ENCODE results near the gene SUV39H2.
"Not testable (repeated sequence)": the region's sequence is repeated elsewhere in the genome, so short reads cannot be mapped to it uniquely, and the experiment has no call there.

The SUV39H2 gene

DNA sequence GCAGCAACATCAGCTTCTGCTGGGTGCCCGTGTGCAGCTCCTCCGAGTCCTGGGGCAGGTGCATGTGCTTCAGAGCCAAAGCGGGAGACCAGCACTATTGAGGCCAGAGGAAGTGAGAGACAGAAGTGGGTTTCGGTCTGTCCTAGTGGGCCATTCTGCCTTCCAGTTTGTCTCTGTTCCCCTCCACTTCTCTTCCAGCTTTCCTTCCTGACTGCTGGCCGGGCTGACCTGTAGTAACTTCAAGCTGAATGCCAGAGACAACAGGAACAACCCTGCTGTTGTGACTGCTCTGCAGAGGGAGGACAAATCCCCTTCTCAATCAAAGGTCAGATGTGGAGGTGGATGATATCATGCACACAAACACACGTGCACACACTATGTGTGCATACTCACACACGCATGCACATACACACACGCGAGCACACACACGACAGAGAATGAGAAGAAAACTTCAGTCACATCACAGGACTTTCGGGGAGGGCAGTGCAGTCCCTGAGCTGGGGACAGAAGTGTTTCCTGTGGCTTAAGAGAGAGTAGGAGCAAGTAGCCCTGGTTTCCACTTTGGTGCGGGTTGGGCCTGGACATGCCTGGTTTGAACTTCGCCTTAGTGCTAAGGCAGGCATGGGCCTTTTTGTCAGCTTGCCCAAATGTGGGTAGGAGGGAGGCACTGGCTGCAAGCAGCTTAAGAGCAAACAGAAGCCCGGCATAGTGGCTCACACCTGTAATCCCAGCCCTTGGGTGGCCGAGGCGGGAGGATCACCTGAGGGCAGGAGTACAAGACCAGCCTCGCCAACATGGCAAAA is 63.7 kb downstream of the SUV39H2 start:
- not testable (repeated sequence) for DNase-seq

DNA sequence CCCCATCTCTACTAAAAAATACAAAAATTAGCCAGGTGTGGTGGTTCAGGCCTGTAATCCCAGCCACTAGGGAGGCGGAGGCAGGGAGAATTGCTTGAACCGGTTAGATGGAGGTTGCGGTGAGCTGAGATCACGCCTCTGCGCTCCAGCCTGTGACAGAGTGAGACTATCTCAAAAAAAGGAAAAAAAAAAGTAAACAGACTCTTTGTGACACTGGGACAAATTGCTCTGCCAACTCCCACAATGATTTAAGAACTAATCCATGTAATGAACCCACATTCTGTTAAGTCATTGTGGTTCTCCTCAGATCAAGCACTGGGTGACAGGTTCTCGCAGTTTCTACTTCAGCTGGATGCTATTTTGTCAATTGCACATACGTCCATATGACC is 64.3 kb downstream of the SUV39H2 start:
- not testable (repeated sequence) for DNase-seq

- no peak for DNase-seq
Observed at GRCh38 chr10:14945108-14945507, 66.4 kb downstream of the SUV39H2 start.

DNA sequence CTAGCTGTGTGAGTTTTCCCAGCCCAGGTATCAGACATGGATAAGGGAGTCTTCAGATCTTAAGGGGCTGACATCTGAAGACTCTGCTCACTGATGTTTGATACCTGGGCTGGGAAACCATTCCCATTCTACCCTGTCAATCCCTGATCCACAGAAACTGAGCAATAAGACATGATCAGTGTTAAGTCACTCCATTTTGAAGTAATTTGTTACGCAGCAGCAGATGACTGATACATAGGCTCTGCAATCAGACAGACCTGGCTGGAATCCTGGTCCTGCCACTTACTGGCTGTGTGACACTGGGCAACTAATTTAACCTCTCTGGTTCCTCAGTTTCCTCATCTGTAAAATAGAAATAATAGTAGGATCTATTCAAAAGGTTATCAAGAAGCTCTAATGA is 68.6 kb downstream of the SUV39H2 start:
- DNase-seq: no peak

GRCh38 chr10:14949291-14949690 is 70.6 kb downstream of the SUV39H2 start:
- no peak for DNase-seq

- no peak for DNase-seq
Observed at GRCh38 chr10:14952851-14953423, 74.3 kb downstream of the SUV39H2 start.

DNA sequence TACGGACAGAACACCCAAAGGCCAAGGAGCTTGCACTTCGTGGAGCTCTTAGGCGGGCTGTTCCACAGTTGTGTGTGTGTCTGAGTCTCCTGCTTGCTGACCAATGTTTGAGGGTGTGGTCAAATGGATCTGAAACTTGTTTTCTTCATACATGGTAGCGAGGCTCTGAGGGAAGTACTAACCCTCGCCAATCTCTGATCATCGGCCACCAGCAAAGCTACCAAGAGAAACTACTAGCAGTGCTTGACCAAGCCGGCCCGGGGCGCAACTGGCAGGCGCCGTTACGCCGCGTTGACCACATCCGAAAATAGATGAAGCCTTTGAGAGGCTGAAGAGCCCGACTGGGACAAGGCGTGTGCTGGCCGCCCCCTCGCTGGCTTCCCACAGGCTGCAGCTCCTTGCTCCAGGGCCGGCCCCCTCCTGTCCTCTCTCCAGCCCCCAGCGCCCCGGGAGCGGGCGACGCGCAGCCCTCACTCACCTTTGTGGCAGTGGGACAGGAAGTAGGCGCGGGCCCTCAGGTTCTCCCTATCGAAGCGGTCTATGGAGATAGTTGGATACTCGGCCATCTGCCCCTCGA is 74.8 kb downstream of the SUV39H2 start:
- DNase-seq: no peak

Data from NCI-H2081 treated with DMSO at 0.1 percent for 48 hours (cell line).